Measurements from ENCODE around the gene PGC. TPM values are rescaled to one million over a fixed set of nuclear protein-coding genes. Genes with fewer than 3 reads are reported as not detected.

The PGC gene
- total and polyA plus RNA-seq, 2 of the 8 experiments (the other 6 are each of a cell fraction or from before 2014, with no cell fraction given): 0.09 TPM; not detected in 1

DNA sequence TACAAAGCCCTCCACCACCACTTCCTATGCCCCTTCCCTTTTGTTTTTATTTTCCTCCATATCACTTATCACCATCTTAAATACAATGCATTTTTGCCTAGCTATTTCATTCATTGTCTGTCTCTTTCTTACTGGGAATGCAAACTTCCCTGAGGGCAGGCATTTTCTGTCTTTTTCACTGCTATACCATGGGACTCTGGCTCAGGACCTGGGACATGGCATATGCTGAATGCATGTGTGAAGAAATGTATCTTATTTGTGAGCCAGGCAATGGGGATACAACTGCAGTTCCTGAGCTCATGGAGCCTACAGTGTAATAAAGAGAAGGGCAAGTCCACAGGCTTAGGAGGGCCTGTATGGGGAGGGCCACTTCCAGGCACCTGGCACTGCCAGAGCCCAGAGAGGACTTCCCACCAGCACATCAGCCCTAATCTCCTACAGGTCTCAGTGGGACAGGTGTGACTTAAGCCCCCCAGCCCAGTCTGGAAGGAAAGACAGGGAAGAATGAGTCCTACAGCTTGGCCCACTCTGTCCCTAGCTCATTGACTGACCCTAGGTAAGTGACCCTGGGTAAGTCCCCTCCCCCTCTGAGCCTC, 55.0 kb downstream of the PGC start:
- Histone ChIP-seq H3K23ac (ENCODE audit: insufficient read length) (no peak overlapping the region), H4K91ac (replicated peaks; ENCODE audit: insufficient read length, low read length) (no peak overlapping the region), H3K27me3 (replicated peaks in 1 of 4; ENCODE audit: control insufficient read depth in 3 of 4, extremely low read depth in 1 of 4, insufficient read depth in 3 of 4, low read length in 3 of 4) (no peaks in the 10 kb centered on the region), H3K4me2 (ENCODE audit: insufficient read depth in 1 of 2, low read depth in 2 of 2, low read length in 2 of 2) (no peak overlapping the region), H2BK15ac (ENCODE audit: low read length) (no peak overlapping the region), H3K4me3 (ENCODE audit: extremely low read depth in 1 of 4, insufficient read depth in 2 of 4, low read depth in 3 of 4, low read length in 4 of 4) (no peak overlapping the region), H3K23me2 (ENCODE audit: low read depth, low read length) (no peaks in the 10 kb centered on the region), H2AK5ac (ENCODE audit: low read depth, low read length) (no peak overlapping the region), H2AFZ (ENCODE audit: low read length) (no peak overlapping the region), H4K8ac (ENCODE audit: extremely low read depth, insufficient read depth, low read length) (no peak overlapping the region), H2BK12ac (ENCODE audit: low read depth, low read length) (no peak overlapping the region), H3K9ac (replicated peaks in 1 of 4; ENCODE audit: extremely low read depth in 1 of 4, low read depth in 3 of 4, low read length in 3 of 4) (no peak overlapping the region), H4K5ac (ENCODE audit: insufficient read length, low read depth, low read length) (no peak overlapping the region), H3K4ac (replicated peaks; ENCODE audit: insufficient read length, low read depth, low read length) (no peak overlapping the region), H3K9me3 (ENCODE audit: insufficient read depth in 2 of 2, low read depth in 1 of 2, low read length in 1 of 2) (no peaks in the 10 kb centered on the region), H3K14ac (ENCODE audit: insufficient read length) (no peak overlapping the region), H3K56ac (replicated peaks; ENCODE audit: insufficient read length, low read depth, low read length) (no peak overlapping the region), H3K4me1 (replicated peaks in 1 of 4; ENCODE audit: control insufficient read depth in 3 of 4, insufficient read depth in 4 of 4, low read length in 3 of 4) (peaks cover 2 to 12% (median 6%) of the 10 kb centered on the region in 4 experiments; a peak in 6 of 7 replicates), H3K79me2 (ENCODE audit: control insufficient read depth in 1 of 2, insufficient read depth in 2 of 2, low read length in 2 of 2) (no peaks in the 10 kb centered on the region), H2BK20ac (ENCODE audit: low read length) (no peak overlapping the region), H3K79me1 (ENCODE audit: low read depth, low read length) (no peaks in the 10 kb centered on the region), H2BK5ac (ENCODE audit: low read depth, low read length) (no peak overlapping the region), H3K36me3 (ENCODE audit: control insufficient read depth in 2 of 4, insufficient read depth in 4 of 4, low read length in 3 of 4) (no peaks in the 10 kb centered on the region), H3K27ac (ENCODE audit: low read depth, low read length) (no peak overlapping the region), H2BK120ac (replicated peaks; ENCODE audit: low read depth, low read length) (no peak overlapping the region), H3K18ac (ENCODE audit: extremely low read depth, low read length) (no peak overlapping the region), H4K20me1 (replicated peaks in 1 of 2; ENCODE audit: control insufficient read depth in 1 of 2, insufficient read depth in 2 of 2, low read length in 2 of 2) (no peaks in the 10 kb centered on the region)
- FAIRE-seq: no peak
- DNase-seq (ENCODE audit: low read depth in 1 of 2, low spot score in 2 of 2): no peak
- CTCF ChIA-PET (ENCODE audit: partially characterized antibody): interaction anchor here (1.0 to 14.1 kb wide), 7 partner anchors 7 to 324 kb away, joined by 3 to 181 read pairs (median 8); no protein-coding TSS in a partner anchor
- POLR2A ChIA-PET (ENCODE audit: partially characterized antibody): no interaction called here
- TF ChIP-seq CBX8 (IDR thresholded peaks at IDR 0.05; ENCODE audit: borderline replicate concordance, low read depth, low read length): no peak

All from H1 (cell line).